Activated naive CD8-positive, alpha-beta T cell (primary cell): Measurements from ENCODE around the gene KLRG1.

Experiments used
- H3K27ac Mint-ChIP-seq: one replicate; pipeline ENCODE4 v1.8.0; 2021; ENCODE audit warnings: mixed read lengths
- H3K27me3 Mint-ChIP-seq: one replicate; pipeline ENCODE4 v1.8.0; 2021; ENCODE audit warnings: mixed read lengths
- H3K36me3 Mint-ChIP-seq: one replicate; pipeline ENCODE4 v1.8.0; 2021; ENCODE audit warnings: mixed read lengths
- H3K4me1 Mint-ChIP-seq: one replicate; pipeline ENCODE4 v1.8.0; 2021; ENCODE audit warnings: low read depth, mixed read lengths
- H3K4me3 Mint-ChIP-seq: one replicate; pipeline ENCODE4 v1.8.0; 2021; ENCODE audit warnings: mild to moderate bottlenecking, mixed read lengths
- H3K9me3 Mint-ChIP-seq: one replicate; pipeline ENCODE4 v1.8.0; 2021; ENCODE audit warnings: low read depth, mixed read lengths

Gene KLRG1

DNA sequence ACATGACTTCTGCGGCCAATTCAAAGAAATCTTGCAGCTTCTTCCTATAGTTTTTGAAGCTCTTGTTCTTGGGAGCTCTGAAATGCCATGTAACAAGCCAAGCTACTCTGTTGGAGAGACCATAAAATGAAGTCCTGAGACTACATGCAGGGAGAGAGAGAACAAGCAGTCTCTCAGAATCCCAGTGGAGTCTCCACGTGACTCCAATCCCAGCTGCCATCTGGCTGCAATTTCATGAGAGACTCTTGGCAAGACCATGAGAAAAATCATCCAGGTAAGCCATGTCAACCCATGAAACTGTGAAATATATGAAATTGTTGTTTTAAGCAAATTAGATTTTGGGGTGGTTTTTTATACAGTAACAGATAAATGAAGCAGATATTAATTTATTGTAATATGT, 54.4 kb downstream of the KLRG1 start:
- H3K27ac Mint-ChIP-seq = no peak overlapping the region
- no peaks in the 10 kb centered on the region for H3K27me3 Mint-ChIP-seq
- H3K9me3 Mint-ChIP-seq = peaks cover 5% of the 10 kb centered on the region
- peaks cover 3% of the 10 kb centered on the region for H3K36me3 Mint-ChIP-seq
- no peak overlapping the region for H3K4me3 Mint-ChIP-seq
- H3K4me1 Mint-ChIP-seq = peaks cover 31% of the 10 kb centered on the region

DNA sequence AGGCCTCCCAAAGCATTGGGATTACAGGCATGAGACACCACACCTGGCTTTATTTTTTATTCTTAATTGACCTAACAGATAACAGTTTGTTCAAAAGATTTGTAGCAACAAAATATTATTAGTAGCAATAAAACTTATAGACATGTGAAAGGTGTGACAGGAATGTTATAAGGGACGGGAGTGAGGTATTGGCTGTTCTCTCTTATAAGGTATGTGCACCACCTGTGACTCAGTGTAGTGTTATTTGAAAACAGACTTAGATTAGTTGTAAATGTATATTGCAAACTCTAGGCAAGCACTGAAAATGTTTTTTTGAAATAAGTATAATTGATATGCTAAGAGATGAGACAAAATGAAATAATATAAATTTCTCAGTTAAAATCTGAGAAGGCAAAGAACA, 57.8 kb downstream of the KLRG1 start:
- H3K4me3 Mint-ChIP-seq = no peak overlapping the region
- peaks cover 3% of the 10 kb centered on the region for H3K36me3 Mint-ChIP-seq
- H3K4me1 Mint-ChIP-seq = peaks cover 11% of the 10 kb centered on the region
- no peaks in the 10 kb centered on the region for H3K27me3 Mint-ChIP-seq
- peaks cover 5% of the 10 kb centered on the region for H3K9me3 Mint-ChIP-seq
- no peak overlapping the region for H3K27ac Mint-ChIP-seq

DNA sequence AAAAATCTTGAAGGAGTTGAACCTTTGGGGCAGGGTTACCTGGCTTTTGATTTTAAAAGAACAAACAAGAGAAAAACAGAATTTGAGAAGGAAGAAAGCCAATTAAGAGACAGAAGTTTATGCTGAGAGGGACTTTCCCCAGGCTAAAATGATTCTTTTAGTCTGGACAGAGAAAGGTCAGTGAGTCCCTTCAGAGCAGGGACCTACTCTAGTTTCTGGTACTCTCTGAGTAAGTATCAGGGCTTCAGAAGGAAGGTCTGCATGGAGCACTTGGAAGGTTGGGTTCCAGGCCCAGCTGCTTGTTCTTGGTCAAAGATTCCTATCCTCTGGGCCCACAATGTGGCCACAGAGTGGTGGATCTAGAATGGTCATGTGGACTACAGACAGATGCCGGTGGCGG, 59.6 kb downstream of the KLRG1 start:
- H3K36me3 Mint-ChIP-seq = no peaks in the 10 kb centered on the region
- no peak overlapping the region for H3K27ac Mint-ChIP-seq
- peaks cover 5% of the 10 kb centered on the region for H3K9me3 Mint-ChIP-seq
- no peaks in the 10 kb centered on the region for H3K27me3 Mint-ChIP-seq
- H3K4me1 Mint-ChIP-seq = peaks cover 11% of the 10 kb centered on the region
- H3K4me3 Mint-ChIP-seq = no peak overlapping the region

DNA sequence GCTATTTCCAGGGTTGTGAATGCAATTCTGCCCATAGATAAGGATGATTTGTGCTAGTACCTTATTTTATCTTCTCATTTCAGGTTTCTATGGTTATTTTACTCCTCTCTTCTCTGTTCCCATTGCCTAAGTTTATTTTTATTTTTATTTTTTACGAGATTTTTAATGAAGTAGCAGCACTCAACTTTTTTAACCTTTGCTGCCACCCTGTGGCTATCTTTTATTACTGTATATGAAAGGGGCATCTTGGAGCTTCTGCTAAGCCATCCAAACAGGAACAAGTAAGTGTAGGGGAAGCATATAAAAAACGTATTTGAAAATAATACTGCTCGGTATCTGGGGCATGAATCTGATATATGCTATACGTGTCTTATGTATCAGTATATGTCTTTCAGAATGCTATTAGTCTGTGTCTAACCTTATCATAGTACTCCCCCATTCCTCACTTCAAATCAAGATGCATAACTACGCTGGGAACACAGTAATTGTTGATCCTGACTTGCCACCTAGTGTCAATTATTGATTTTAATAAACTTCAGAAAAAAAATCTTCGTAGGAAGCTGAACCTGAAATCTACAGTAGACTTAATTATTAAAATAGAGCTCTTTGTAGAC, 60.3 kb downstream of the KLRG1 start:
- Mint-ChIP-seq H3K4me3 (no peak overlapping the region), H3K36me3 (no peaks in the 10 kb centered on the region), H3K9me3 (peaks cover 5% of the 10 kb centered on the region), H3K27me3 (no peaks in the 10 kb centered on the region), H3K27ac (peak overlapping the region; percentile 18), H3K4me1 (peaks cover 11% of the 10 kb centered on the region)

- H3K36me3 Mint-ChIP-seq = no peaks in the 10 kb centered on the region
- peaks cover 11% of the 10 kb centered on the region for H3K4me1 Mint-ChIP-seq
- H3K4me3 Mint-ChIP-seq = no peak overlapping the region
- no peak overlapping the region for H3K27ac Mint-ChIP-seq
- no peaks in the 10 kb centered on the region for H3K27me3 Mint-ChIP-seq
- peaks cover 5% of the 10 kb centered on the region for H3K9me3 Mint-ChIP-seq
These were observed 61.3 kb downstream of the KLRG1 start for GRCh38 chr12:9050521-9051157.

GRCh38 chr12:9051158-9051550, 61.8 kb downstream of the KLRG1 start:
- Mint-ChIP-seq H3K4me3 (no peak overlapping the region), H3K9me3 (peaks cover 2% of the 10 kb centered on the region), H3K4me1 (peaks cover 9% of the 10 kb centered on the region), H3K36me3 (no peaks in the 10 kb centered on the region), H3K27me3 (no peaks in the 10 kb centered on the region), H3K27ac (no peak overlapping the region)

DNA sequence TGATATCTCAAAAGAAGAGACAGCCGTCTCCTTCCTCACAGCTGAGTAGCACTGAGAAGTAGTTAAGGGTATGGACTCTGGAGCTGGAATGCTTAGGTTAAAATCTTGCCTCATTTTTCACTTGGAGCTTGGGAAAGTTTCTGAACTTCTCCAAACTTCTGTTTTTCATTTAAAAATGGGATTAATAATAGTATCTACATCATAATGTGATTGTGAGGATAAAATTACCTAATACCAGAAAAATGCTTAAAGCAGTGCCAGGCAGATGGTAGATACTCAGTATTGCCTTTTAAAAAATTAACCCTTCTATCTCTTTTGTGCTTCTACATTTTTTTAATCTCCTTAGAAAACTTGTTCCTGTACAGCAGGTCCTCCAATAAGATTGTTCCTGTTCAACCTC, 63.3 kb downstream of the KLRG1 start:
- Mint-ChIP-seq H3K4me1 (peaks cover 1% of the 10 kb centered on the region), H3K36me3 (no peaks in the 10 kb centered on the region), H3K4me3 (no peak overlapping the region), H3K27ac (no peak overlapping the region), H3K27me3 (no peaks in the 10 kb centered on the region), H3K9me3 (no peaks in the 10 kb centered on the region)
